Suppressor macrophage (primary cell): Measurements from ENCODE around the gene GLB1L2.

Experiments
- DNase-seq, 4 experiments: peaks; one replicate each; pipeline ENCODE4 v3.0.0-alpha.2; 2020 to 2022

The GLB1L2 gene

DNA sequence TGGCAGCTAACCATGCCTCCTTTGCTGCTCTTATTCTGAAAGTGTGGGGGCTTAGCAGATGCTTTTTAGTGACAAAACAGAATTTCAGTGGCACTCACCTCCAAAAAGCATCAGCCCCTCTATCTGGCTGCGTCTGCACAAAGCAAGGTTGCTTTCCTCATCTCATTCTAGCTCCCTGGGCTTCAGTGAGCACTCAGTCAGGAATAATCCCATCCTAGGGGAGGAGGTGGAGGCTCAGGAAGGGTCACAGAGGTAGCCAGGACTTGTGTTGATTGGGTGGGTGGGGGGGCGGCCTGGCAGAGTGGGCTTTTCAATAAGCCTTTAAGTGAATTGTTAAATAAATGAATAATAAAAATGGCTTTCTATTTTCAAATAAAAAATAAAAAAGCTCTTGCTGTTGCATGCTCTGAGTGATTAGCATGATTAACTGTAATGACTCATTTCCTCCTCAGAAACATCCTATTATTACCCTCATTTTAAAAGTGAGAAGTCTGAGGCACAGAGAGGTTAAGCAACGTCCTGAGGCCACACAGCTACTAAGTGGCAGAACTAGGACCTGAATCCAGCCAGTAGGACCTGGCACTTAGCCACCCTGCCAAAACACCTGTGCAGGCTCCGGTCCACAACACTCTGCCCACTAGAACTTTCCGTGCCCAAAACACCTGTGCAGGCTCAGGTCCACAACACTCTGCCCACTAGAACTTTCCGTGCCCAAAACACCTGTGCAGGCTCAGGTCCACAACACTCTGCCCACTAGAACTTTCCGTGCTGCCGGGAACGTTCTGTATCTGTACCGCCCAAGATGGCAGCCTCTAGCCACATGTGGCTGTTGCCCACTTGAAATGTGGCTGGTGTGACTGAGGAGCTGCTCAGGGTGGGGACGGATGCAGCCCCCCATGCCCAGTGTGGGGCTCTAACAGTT, 74.7 kb downstream of the GLB1L2 start:
- DNase-seq, result no peak

- DNase-seq, result no peak
Observed at GRCh38 chr11:134407321-134407828, 75.6 kb downstream of the GLB1L2 start.

- no peak for DNase-seq
Observed at GRCh38 chr11:134407923-134408322, 76.1 kb downstream of the GLB1L2 start.

DNA sequence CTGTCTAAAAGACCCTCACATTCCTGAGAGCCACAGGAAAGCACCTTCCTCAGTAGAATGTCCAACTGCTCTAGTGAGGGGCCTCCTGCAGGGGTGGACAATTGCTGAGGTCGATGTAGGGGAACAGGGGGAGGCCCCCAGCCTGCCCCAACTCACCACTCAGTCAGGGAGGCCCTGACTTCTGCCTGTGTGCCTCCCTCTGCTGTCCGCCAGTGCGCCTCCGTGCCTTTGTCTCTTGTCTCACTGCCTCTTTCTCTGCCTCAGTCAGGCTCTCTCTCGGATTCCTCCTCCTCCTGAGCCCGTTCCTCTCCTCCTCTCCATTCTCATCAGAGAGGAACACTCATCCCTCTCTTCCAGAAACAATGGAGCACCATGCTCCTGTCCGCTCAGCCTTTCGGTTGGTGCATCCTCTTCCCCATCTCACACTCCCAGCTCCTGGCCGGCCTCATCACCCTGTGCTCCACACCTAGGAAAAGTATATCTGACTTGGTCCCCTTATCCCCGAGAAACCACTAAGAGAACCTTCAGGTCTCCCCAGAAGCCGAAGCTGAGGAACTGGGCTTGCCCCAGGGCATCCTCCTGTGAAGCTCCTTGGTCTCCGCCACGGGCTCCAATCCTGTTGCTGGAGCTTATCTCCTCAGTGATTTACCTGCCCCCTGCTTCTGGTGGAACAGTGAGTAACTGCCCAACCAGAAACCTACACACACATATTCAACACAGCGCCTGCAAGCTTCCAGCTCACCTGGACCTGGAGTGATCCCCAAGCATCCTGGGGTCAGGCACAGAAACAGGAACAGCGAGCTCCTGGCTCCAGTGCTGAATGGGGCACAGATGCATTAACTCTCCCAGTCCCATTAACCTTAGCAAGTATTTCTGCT, 78.0 kb downstream of the GLB1L2 start:
- DNase-seq, result no peak

DNA sequence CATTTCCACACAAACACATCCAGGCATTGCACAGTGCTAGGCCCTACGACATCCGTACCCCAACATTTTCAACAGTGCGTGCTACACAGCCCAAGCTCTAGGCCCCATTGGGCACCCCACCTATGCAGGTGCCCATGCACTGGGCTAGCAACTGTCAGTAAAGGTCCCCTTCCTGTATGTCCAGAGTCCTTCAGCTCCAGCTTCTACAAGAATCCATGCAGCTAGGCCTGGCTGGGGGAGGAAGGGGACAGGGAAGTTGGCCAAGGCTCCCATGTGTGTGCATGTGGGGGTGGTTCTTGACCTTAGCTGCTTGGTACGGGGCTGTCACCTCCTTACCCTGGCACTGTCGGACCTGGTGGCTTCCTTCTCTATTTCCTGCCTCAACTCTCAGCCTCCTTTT, 79.0 kb downstream of the GLB1L2 start:
- DNase-seq, result no peak

- DNase-seq, result peak in 1 of 4 experiments; percentile 2
Observed at GRCh38 chr11:134412203-134413042, 80.6 kb downstream of the GLB1L2 start, which contains the start of gene B3GAT1. TSS of gene B3GAT1 (minus strand) at chr11:134412242. CDS start at chr11:134387659, 24,583 bp downstream.

- DNase-seq, result no peak
Observed at GRCh38 chr11:134413043-134413825, 81.4 kb downstream of the GLB1L2 start.

DNA sequence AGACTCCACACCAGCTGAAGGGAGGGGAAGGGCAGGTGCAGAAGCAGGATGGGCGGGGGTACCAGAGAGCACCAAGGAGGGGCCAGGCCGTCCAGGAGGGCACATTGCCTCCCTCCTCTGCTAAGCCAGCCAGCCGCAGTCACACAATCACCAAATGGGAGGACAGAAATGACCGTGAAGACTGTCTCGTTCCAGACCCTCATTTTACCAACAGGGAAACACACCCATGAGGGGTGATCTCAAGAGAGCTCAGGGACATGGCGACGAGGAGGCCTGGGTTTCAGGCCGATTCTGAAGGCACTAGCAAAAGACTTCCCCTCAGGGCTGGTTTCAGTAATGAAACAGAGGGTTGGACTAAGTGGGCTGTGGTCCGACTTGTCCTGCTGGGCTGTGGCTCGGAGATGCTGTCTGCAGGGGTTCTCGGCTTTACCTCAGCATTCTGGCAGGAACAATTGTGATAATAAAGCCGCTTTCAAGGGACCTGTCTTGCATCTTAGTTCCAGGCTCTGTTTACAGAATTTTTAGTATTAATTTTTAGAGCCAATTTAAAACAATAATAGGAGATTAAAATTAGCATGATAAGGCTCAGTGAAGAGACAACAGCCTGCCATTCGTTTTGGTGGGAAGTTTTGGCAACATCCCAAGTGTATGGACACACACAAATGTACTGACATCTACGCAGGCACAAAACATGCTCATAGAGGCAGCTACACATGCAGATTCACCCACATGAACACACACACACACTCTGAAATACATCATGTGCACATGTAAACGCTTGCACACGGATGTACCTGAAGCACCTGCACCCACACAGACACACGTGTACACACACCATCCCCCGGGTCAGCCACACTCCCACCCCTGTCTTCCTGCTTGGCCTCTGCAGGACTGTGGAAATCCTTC, 82.3 kb downstream of the GLB1L2 start:
- no peak for DNase-seq

- DNase-seq, result no peak
Observed at GRCh38 chr11:134414766-134415765, 83.3 kb downstream of the GLB1L2 start.

GRCh38 chr11:134416726-134417125, 84.9 kb downstream of the GLB1L2 start:
- no peak for DNase-seq

DNA sequence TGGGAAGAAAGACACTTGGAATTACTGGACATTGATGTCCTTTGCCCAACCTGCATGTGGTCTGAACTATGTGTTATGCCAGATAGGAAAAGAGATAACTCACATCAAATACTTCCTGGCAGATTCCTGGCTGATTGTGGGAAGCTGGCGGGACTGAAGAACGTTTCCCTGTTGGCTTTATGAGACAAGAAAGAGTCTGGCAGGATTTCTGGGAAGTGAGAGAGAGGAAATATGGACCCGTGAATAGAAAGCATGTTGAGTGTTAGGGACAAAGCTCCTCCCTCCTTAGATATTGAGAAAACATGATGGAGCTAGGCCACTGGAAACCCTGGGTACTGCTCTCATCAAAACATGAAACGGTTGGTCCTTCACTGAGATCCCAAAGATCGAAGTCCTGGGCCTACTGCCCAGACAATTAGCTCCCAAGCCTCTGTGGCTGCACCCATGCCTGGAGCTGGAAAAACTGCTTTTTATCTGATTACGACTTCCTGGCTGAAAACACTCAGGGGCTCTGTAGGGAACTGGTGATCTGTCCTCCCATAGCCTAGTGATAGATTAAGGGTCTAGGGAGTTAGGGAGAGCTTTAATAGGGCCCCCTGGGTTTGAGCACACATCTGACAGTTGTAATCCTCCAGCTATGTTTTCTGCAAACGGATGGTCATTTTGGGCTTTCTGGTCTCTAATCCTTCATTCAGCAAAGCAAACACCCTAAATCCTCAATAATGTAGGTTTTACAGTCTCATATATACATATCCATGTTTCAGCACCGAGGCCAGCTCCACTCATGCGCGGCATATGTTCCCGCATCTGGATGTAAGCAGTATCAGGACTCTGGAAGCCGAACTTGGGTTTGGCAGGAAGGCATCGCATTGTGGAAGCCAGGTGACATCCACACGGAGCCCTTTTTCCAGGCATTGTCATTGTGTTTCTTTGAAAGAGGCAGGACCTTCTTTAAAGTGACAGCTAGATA, 86.4 kb downstream of the GLB1L2 start:
- DNase-seq, result no peak

- DNase-seq, result no peak
Observed at GRCh38 chr11:134423106-134423505, 91.3 kb downstream of the GLB1L2 start.

DNA sequence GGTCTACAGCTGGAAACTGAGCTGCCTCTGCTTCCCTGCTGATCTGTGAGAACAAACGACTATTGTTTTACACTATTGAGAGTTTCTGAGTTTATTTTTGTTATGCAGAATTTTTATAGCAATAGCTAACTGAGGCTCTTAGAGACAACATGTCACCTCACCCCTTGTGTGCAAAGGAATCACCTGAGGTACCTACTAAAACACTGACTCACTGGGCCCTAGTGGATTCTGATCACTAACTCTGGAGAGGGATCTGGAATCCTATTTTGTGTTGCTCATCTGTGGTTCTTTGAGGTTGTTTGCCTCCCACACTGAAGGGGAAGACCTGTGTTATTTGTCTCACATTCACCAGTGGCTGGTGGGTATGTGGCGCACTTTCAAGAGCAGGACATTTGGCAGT, 93.6 kb downstream of the GLB1L2 start:
- DNase-seq, result no peak
